Stimulated activated naive B cell treated with anti-CD40 and anti-IgM and Interleukin-4, amounts not matched to agents 10 μg/mL and 1 μg/mL and 100 μg/mL, for 72 hours (primary cell): ENCODE data around the gene LIMCH1.

ENCODE experiments used
- ATAC-seq, 2 donors: fragments of 150-1000 bp; cut with Tn5 transposase; replicated peaks; 2 replicates each; pipeline ENCODE4 v1.10.0; 2021; ENCODE audit warnings: moderate library complexity in 1 of 2
- DNase-seq: peaks from one replicate; pipeline ENCODE4 v3.0.0; 2021
- H3K27ac Mint-ChIP-seq: one replicate; pipeline ENCODE4 v1.8.0; 2022; ENCODE audit warnings: mild to moderate bottlenecking, mixed read lengths
- H3K27me3 Mint-ChIP-seq, 2 donors: one replicate each; pipeline ENCODE4 v1.8.0; 2022; ENCODE audit warnings: mixed read lengths in 2 of 2
- H3K36me3 Mint-ChIP-seq, 2 donors: one replicate each; pipeline ENCODE4 v1.8.0; 2022; ENCODE audit warnings: mixed read lengths in 2 of 2, mild to moderate bottlenecking in 1 of 2
- H3K4me1 Mint-ChIP-seq, 2 donors: one replicate each; pipeline ENCODE4 v1.8.0; 2022; ENCODE audit warnings: mixed read lengths in 2 of 2, mild to moderate bottlenecking in 1 of 2
- H3K4me3 Mint-ChIP-seq, 2 donors: one replicate each; pipeline ENCODE4 v1.8.0; 2022; ENCODE audit warnings: mild to moderate bottlenecking in 2 of 2, mixed read lengths in 2 of 2, moderate library complexity in 1 of 2
- H3K9me3 Mint-ChIP-seq, 2 donors: one replicate each; pipeline ENCODE4 v1.8.0; 2022; ENCODE audit warnings: mixed read lengths in 2 of 2, mild to moderate bottlenecking in 1 of 2

LIMCH1 gene

GRCh38 chr4:41567186-41567585 lies 29.2 kb downstream of the LIMCH1 start:
- Mint-ChIP-seq H3K4me3 (no peak overlapping the region), H3K27me3 (peaks cover 0 to 5% of the 10 kb centered on the region in 2 donors)

GRCh38 chr4:41568363-41568762 lies 30.4 kb downstream of the LIMCH1 start:
- ATAC-seq: no peak
- H3K27me3 Mint-ChIP-seq: peaks cover 0 to 2% of the 10 kb centered on the region in 2 donors
- H3K4me3 Mint-ChIP-seq: no peak overlapping the region

More at GRCh38 chr4:41567186-41567585, 29.2 kb downstream of the LIMCH1 start:
- H3K27ac Mint-ChIP-seq: no peak overlapping the region
- ATAC-seq (no peak), DNase-seq (no peak)
- H3K4me1 Mint-ChIP-seq: no peaks in the 10 kb centered on the region
- H3K9me3 Mint-ChIP-seq: no peaks in the 10 kb centered on the region
- no peaks in the 10 kb centered on the region for H3K36me3 Mint-ChIP-seq

GRCh38 chr4:41569961-41570360 lies 32.0 kb downstream of the LIMCH1 start:
- Mint-ChIP-seq H3K27ac (no peak overlapping the region), H3K9me3 (no peaks in the 10 kb centered on the region), H3K36me3 (no peaks in the 10 kb centered on the region), H3K4me1 (no peaks in the 10 kb centered on the region), H3K4me3 (no peak overlapping the region), H3K27me3 (no peaks in the 10 kb centered on the region)
- DNase-seq (no peak), ATAC-seq (no peak)

More at GRCh38 chr4:41568363-41568762, 30.4 kb downstream of the LIMCH1 start:
- Mint-ChIP-seq H3K27ac (no peak overlapping the region), H3K9me3 (no peaks in the 10 kb centered on the region), H3K36me3 (no peaks in the 10 kb centered on the region), H3K4me1 (no peaks in the 10 kb centered on the region)
- no peak for DNase-seq

- DNase-seq: no peak
- H3K36me3 Mint-ChIP-seq: no peaks in the 10 kb centered on the region
- no peaks in the 10 kb centered on the region for H3K4me1 Mint-ChIP-seq
- H3K27me3 Mint-ChIP-seq: no peaks in the 10 kb centered on the region
- H3K9me3 Mint-ChIP-seq: no peaks in the 10 kb centered on the region
- no peak overlapping the region for H3K27ac Mint-ChIP-seq
- ATAC-seq: no peak
- H3K4me3 Mint-ChIP-seq: no peak overlapping the region
These were observed 33.5 kb downstream of the LIMCH1 start for GRCh38 chr4:41571422-41571821.

GRCh38 chr4:41572516-41572915 lies 34.6 kb downstream of the LIMCH1 start:
- Mint-ChIP-seq H3K4me3 (no peak overlapping the region), H3K4me1 (no peaks in the 10 kb centered on the region), H3K36me3 (no peaks in the 10 kb centered on the region), H3K27me3 (no peaks in the 10 kb centered on the region), H3K27ac (no peak overlapping the region), H3K9me3 (no peaks in the 10 kb centered on the region)
- ATAC-seq (no peak), DNase-seq (no peak)

GRCh38 chr4:41572956-41573355 lies 35.0 kb downstream of the LIMCH1 start:
- ATAC-seq: no peak
- H3K9me3 Mint-ChIP-seq: no peaks in the 10 kb centered on the region
- H3K4me1 Mint-ChIP-seq: no peaks in the 10 kb centered on the region
- no peak overlapping the region for H3K27ac Mint-ChIP-seq
- no peaks in the 10 kb centered on the region for H3K36me3 Mint-ChIP-seq
- DNase-seq: no peak
- H3K4me3 Mint-ChIP-seq: no peak overlapping the region
- no peaks in the 10 kb centered on the region for H3K27me3 Mint-ChIP-seq

- Mint-ChIP-seq H3K4me3 (no peak overlapping the region), H3K27ac (no peak overlapping the region), H3K36me3 (no peaks in the 10 kb centered on the region), H3K9me3 (no peaks in the 10 kb centered on the region), H3K4me1 (no peaks in the 10 kb centered on the region), H3K27me3 (no peaks in the 10 kb centered on the region)
- no peak for DNase-seq
- ATAC-seq: no peak
These were observed 35.6 kb downstream of the LIMCH1 start for GRCh38 chr4:41573502-41574001.

GRCh38 chr4:41575207-41575606 lies 37.2 kb downstream of the LIMCH1 start:
- ATAC-seq (no peak), DNase-seq (no peak)
- Mint-ChIP-seq H3K36me3 (no peaks in the 10 kb centered on the region), H3K27me3 (peaks cover 0 to 6% of the 10 kb centered on the region in 2 donors), H3K27ac (no peak overlapping the region), H3K9me3 (no peaks in the 10 kb centered on the region), H3K4me1 (no peaks in the 10 kb centered on the region), H3K4me3 (no peak overlapping the region)

- Mint-ChIP-seq H3K4me3 (no peak overlapping the region), H3K9me3 (no peaks in the 10 kb centered on the region), H3K27me3 (peaks cover 0 to 6% of the 10 kb centered on the region in 2 donors), H3K4me1 (no peaks in the 10 kb centered on the region), H3K27ac (no peak overlapping the region), H3K36me3 (no peaks in the 10 kb centered on the region)
- ATAC-seq: no peak
- DNase-seq: no peak
These were observed 37.7 kb downstream of the LIMCH1 start for GRCh38 chr4:41575665-41576064.

GRCh38 chr4:41579043-41579442 lies 41.1 kb downstream of the LIMCH1 start:
- H3K27ac Mint-ChIP-seq: no peak overlapping the region
- no peak for DNase-seq
- H3K4me1 Mint-ChIP-seq: no peaks in the 10 kb centered on the region
- peaks cover 0 to 10% of the 10 kb centered on the region in 2 donors for H3K27me3 Mint-ChIP-seq
- no peak overlapping the region for H3K4me3 Mint-ChIP-seq
- no peaks in the 10 kb centered on the region for H3K36me3 Mint-ChIP-seq
- H3K9me3 Mint-ChIP-seq: peaks cover 4% of the 10 kb centered on the region in 2 donors
- no peak for ATAC-seq

- no peaks in the 10 kb centered on the region for H3K4me1 Mint-ChIP-seq
- H3K27ac Mint-ChIP-seq: no peak overlapping the region
- no peak overlapping the region for H3K4me3 Mint-ChIP-seq
- ATAC-seq: no peak
- DNase-seq: no peak
- H3K27me3 Mint-ChIP-seq: peaks cover 0 to 14% of the 10 kb centered on the region in 2 donors
- H3K36me3 Mint-ChIP-seq: no peaks in the 10 kb centered on the region
- peaks cover 6 to 8% of the 10 kb centered on the region in 2 donors for H3K9me3 Mint-ChIP-seq
These were observed 41.6 kb downstream of the LIMCH1 start for GRCh38 chr4:41579526-41579925.

- Mint-ChIP-seq H3K9me3 (peaks cover 9 to 11% of the 10 kb centered on the region in 2 donors), H3K4me3 (no peak overlapping the region), H3K27me3 (peaks cover 0 to 14% of the 10 kb centered on the region in 2 donors), H3K27ac (no peak overlapping the region), H3K4me1 (no peaks in the 10 kb centered on the region), H3K36me3 (no peaks in the 10 kb centered on the region)
- ATAC-seq: no peak
- DNase-seq: no peak
These were observed 42.0 kb downstream of the LIMCH1 start for GRCh38 chr4:41580007-41580406.

GRCh38 chr4:41586675-41587225 lies 48.8 kb downstream of the LIMCH1 start:
- no peak overlapping the region for H3K27ac Mint-ChIP-seq
- no peak for ATAC-seq
- no peak overlapping the region for H3K4me3 Mint-ChIP-seq
- DNase-seq: no peak
- H3K36me3 Mint-ChIP-seq: no peaks in the 10 kb centered on the region
- peaks cover 0 to 8% of the 10 kb centered on the region in 2 donors for H3K27me3 Mint-ChIP-seq
- no peaks in the 10 kb centered on the region for H3K4me1 Mint-ChIP-seq
- peaks cover 11 to 14% of the 10 kb centered on the region in 2 donors for H3K9me3 Mint-ChIP-seq

- H3K4me3 Mint-ChIP-seq: no peak overlapping the region
- H3K27ac Mint-ChIP-seq: no peak overlapping the region
- H3K27me3 Mint-ChIP-seq: peaks cover 0 to 8% of the 10 kb centered on the region in 2 donors
- H3K4me1 Mint-ChIP-seq: no peaks in the 10 kb centered on the region
- no peak for ATAC-seq
- peaks cover 11 to 14% of the 10 kb centered on the region in 2 donors for H3K9me3 Mint-ChIP-seq
- no peak for DNase-seq
- no peaks in the 10 kb centered on the region for H3K36me3 Mint-ChIP-seq
These were observed 49.3 kb downstream of the LIMCH1 start for GRCh38 chr4:41587286-41587685.

GRCh38 chr4:41590591-41590990 lies 52.6 kb downstream of the LIMCH1 start:
- no peak for DNase-seq
- Mint-ChIP-seq H3K36me3 (no peaks in the 10 kb centered on the region), H3K27me3 (no peaks in the 10 kb centered on the region), H3K4me1 (no peaks in the 10 kb centered on the region), H3K27ac (no peak overlapping the region), H3K4me3 (no peak overlapping the region), H3K9me3 (no peaks in the 10 kb centered on the region)
- no peak for ATAC-seq
